HG03521 (cell line): ENCODE data around the gene AKAP6.

Experiments used
- ATAC-seq: cut with Tn5 transposase; IDR thresholded peaks from one replicate; pipeline ENCODE4 v1.9.1; 2021; ENCODE audit warnings: mild to moderate bottlenecking, moderate library complexity; ENCODE audit not compliant: unreplicated experiment

AKAP6 gene

DNA sequence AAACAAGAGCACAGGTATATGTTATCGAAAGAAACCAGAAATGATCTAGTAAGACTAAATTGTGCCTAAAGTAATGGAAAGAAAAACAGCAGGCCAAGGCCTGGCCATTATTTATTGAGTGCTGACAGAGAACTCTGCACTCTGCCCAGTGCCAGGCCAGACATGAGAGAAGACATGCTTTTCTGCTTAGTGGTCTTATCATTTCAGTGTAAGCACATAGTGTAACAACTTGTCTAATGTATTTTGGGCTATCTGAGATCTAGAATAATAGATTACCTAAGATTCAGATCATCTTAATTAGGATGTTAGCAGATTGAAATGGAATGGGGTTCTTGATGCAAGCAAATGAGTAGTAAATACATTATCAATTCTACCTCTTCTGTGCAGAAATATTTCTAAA is 278.3 kb downstream of the AKAP6 start:
- ATAC-seq = no peak

DNA sequence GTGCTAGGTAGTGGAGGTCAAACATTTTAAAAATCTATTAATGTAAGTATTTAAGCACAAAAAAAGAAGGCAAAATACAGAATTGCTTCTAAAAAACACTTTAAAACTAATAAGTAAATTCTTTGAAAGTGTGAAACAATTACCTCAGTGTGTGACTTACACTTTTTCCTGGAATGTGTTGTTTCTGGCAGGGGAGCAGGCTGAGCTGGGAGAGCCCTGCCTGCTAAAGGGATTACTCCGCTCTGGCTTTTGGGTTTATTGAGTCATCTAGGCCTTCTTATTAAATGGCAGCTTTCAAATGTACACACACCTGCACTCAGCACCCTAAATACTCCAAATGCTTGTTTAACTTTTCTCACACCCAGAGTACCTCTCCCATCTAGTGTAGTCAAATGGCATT is 279.8 kb downstream of the AKAP6 start:
- ATAC-seq = no peak

DNA sequence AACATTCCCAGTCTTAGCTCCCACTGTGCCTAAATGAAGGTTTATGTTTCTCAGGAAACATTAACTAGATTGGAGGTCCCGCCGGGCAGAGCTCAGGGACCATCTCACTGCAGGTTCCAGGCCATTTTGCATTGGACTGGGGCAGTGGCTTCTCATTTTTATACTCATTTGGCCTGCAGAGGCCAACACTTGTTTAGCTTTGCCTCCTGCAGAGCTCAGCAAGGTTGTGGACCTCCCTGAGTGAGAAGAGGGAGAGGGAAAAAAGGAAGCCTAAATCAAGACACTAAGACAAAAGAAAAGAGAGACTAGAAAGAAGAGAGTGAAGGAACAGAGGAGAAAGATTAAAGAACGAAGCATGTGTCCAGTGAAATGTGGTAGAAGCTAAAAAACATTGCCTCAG is 280.3 kb downstream of the AKAP6 start:
- no peak for ATAC-seq

DNA sequence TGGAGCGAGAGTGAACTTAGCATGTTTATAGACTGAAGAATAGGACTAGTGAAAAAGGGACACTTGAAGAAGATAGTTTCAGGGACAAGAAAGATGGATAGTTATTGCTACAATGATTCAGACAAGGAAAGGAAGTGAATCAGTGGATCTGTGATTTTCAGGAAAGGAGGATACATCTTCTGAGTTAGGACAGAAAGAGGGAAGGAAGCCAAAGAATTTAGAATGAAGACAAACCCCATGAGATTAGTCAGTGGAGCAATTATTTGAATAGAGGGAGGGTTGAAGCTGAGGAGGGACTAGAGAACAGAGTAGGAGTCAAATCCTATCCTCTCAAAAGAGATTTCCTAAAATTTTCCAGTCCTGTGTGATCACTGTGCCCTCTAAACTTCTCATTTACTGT is 282.7 kb downstream of the AKAP6 start:
- no peak for ATAC-seq

DNA sequence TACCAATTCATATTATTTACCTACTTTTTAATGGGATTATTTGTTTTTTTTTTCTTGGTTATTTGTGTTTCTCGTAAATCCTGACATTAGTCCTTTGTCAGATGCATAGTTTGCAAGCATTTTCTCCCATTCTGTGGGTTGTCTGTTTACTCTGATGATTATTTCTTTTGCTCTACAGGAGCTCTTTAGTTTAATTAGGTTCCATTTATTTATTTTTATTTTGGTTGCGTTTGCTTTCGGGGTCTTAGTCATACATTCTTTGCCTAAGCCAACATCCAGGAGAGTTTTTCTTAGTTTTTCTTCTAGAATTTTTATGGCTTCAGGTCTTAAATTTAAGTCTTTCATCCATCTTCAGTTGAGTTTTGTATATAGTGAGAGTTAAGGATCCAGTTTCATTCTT is 289.9 kb downstream of the AKAP6 start:
- no peak for ATAC-seq

DNA sequence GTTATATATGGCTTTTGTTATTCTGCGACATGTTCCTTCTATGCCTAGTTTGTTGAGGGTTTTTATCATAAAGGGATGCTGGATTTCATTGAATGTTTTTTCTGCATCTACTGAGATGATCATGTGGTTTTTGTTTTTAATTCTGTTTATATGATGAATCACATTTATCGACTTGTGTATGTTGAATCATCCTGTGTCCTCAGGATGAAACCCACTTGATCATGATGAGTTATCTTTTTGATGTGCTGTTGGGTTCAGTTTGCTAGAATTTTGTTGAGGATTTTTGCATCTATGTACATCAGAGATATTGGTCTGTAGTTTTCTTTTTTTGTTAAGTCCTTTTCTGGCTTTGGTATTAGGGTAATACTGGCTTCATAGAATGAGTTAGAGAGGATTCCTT is 291.2 kb downstream of the AKAP6 start:
- ATAC-seq = no peak

DNA sequence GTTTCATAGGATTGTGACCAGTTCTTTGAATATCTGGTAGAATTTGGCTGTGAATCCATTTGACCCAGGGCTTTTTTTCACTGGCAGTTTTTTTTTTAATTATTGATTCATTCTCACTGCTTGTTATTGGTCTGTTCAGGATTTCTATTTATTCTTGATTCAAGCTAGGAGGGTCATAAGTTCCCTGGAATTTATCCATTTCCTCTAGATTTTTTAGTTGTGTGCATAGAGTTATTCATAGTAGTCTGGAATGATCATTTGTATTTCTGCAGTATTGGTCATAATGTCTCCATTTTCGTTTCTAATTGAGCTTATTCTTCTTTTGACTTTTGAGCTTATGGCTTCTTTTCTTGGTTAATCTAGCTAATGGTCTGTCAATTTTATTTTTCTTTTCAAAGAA is 291.6 kb downstream of the AKAP6 start:
- ATAC-seq = no peak

DNA sequence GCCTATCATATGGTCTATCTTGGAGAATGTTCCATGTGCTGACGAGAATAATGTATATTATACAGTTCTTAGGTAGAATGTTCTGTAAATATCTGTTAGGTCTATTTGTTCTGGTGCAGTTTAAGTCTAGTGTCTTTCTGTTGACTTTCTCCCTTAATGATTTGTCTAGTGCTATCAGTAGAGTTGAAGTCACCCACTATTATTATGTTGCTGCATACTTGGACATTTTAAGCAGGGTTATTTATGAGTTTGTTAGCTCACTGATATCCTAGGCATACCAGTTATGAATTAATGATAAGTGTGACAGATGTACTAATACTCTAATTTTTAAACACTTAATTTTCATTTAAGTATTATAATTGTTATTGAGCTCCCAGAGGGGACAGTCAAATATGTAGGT is 292.5 kb downstream of the AKAP6 start:
- no peak for ATAC-seq

DNA sequence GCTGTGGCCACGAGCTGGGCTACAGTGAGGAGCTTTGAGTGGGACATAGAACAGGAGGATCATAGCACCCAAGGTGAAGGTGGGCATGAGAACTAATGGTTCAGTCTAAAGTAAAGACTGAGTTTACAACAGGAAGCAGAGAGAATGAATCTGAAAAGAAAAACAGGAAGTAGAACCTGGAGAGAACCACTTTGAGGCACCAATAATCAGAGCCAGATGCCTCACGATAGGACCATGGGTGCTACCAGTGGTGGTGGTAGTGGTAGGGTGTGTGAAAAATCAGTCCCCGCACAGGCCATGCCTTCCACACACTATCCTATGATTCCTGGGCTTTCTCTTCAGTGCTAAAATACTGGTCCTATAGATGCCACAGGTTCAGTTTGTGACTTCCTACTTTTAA is 293.6 kb downstream of the AKAP6 start:
- ATAC-seq = no peak

DNA sequence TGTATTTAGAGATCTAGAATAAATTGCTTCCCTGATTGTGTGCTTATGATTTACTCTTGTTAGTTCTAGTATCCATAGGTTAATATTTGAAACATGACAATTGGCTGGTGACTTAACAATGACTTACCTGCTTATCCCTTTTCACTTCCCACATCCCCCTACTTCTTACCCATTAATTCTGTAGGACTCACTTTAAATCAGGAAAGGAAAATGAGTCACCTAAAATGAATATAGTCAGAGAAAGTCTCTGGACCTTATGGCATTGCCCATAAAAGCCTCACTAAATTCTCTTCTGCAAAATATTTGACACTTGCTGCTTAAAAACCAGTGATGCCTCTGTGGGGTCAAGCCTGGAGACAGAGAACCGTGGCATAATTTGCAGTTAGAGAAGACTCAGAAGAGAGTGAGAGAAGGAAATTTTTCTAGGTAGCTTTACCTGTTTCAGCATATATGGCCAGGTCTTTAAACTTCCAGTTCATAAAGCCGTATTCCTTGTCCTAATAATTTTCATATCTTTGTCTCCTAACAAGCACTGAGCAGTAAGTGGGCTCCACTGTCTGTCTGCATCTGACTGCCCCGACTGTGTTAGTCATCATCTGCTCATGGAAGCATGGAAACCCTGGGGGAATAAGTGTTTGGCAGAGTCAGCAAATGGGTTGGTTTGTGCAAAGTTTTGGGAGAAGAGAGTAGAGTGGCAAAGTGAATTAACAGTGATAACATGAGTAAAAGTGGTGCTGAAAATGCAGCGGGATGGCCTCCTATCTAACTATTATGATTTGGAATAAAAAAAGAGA is 294.4 kb downstream of the AKAP6 start:
- no peak for ATAC-seq

DNA sequence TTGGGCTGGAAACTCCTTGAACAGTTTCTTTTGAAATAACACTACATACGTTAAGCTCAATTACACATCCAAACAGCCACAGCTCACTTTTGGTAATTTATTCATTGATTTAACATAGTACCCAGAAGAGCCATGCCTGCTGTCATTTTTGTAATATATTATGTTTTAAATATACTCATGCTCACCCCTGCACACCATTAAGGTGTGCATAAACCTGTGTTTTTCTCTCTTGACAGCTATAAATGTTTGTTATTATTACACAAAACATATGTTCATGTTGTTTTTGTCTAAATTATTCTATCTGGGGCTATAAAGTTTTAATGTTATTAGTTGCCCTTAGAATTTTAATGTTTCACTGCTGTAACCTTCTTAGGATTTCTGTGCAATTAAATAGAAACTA is 296.1 kb downstream of the AKAP6 start:
- ATAC-seq = no peak

DNA sequence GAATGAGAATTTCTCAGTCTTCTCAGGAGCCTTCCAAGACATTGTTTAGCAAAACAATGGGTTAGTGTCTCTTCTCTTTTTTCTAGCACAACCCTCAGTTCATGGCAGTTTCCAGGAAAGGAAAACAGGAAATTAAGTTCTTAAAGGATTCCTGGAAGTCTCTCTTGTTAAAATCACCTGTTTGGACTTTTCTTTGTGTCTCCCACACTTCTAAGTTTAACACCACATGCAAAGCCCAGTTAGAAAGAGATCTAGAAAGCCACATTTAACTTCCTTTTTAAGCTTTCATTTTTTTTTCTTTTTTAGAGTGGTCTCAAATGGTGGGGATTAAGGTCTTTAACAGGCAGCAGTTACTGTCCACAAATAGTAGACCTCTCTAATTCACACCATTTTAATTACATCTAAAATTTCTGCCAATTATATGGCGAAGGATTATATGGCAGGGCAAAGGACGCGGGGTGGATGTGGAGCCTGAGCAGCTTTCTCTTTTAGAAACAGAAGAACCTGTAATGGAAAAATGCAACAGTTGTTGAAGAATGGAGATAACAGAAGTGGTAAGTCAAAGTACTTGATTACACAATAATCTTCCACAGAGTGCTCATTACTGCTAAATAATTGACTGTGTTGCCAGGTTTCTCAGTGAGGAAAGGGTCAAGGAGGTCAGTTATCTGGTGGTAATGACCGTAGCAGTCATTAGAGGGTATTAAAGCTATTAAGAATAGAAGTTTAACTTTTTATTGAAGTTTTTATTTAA is 298.6 kb downstream of the AKAP6 start:
- ATAC-seq = no peak

DNA sequence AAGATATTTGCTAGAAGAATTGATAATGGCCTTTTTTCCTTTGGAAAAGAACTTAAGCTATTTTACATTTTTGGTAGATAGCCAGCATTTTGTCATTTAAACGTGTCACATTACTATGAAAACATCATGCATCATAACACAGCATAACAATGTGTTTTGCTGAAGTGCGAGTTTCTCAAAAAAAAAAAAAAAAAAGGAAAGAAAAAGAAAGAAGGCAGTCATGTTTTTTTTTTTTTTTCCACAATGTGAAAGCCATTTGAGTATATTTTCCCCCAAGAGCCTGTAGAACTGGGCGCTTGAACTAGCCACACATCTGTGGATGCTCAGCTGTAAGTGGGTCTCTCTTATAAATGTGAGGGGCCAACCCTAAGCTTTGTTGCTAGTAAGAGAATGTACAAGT is 300.1 kb downstream of the AKAP6 start:
- no peak for ATAC-seq

DNA sequence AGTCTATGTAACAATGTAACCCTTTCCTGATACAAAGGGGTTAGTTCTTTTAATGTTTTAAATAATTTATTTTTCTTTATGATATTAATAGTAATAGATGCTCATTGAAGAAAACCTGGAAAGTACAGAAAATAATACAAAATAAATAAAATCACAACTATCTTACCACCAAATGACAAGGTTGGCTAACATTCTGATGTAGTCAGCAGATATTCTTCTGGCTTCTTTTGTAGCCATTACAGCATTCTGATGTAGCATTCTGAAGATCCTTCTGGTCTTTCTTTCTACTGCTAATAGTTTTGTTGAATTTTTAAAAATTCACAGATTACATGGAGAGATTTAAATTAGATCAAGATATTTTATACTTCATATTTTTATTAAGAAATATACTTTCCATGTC is 301.6 kb downstream of the AKAP6 start:
- no peak for ATAC-seq

DNA sequence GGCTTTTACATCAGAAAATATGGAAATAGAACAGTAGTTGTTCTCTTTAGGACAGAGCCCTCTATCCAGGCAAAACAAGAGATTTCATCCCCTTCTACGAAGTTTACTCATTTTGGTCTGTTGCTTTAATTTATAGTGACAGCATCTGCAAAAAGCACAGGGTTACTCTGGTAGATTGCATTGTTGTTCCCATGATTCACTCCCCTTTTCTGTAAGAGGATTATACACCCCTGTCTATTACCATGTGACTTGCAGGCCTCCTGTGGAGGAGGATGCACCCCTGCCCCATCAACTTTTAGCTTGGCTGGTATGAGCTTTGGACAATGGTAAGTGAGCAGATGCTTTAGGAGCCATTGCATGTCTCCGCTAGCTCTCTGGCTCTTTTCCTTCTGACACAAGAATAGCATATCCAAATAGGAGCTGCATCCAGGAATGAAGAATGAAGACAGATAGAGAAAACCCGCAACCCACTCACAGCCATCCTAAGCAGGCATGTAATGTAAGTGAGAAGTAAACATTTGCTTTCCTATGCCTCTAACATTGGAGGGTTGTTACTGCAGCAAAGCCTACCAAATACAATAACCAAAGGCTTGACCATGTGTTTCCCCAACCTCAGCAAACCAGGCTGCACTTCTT is 304.2 kb downstream of the AKAP6 start:
- no peak for ATAC-seq

DNA sequence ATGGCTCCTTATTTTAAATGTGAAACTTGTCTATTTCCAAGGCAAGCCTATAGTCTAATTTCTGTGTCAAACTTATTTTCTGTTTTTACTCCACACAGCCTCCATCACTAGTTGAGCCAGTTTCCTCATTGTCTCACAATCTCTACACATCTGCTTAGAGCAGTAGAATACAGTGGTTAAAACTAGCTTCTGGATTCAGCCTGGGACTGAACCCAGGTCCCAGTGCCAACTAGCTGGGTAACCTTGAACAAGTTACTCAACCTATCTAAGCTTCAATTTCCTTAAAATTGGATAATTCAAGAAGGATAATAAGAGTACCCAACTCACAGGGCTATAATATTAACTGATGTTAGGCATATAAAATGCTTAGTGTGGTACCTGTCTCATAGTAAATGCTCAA is 304.8 kb downstream of the AKAP6 start:
- ATAC-seq = no peak

DNA sequence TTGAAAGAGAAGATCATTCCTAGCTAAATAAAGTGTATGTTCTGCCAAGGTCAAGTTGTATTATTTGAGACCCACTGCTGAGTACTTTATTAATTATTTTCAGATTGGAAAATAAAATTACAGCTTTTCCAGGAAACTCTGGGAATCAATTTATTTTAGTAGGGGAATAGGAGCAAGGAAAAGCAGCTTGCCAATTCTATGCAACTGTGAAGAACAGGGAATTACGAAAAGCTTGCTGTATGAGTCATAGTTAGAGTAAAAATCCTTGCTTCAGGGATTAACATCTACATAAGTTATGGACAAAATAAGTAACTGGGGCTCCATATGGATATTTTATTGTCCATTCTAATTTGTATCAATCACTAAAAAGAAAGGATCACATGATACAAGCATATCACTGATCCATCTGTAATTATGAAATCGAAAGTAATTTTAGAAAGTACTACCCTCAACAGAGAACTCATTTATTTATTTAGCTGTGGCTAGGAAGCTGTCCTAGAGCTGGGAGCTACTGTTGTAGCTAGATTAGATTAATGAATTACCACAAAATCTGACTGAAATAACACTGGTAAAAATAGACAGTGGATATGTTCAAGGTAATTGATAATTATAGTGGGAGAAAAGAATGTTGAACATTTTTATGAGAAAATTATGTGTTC is 306.1 kb downstream of the AKAP6 start:
- ATAC-seq = no peak

DNA sequence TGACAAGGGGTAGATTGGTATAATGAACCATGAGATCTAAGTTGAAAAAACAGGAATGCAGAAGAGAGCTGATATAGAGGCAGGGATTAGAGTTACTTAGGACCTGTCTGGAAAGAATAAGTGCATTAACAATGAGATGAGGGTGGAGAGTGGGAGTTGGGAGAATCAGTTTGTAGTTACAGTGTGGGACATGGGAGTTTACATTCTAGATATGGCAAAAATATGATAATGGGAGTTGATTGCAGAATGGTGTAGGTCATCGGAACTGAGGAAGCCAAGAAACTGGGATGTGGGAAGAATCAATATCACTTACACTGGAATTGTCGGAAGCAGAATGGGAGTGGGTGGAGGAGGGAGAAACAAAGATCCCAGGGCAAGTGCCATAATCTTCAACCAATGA is 308.5 kb downstream of the AKAP6 start:
- ATAC-seq = no peak

DNA sequence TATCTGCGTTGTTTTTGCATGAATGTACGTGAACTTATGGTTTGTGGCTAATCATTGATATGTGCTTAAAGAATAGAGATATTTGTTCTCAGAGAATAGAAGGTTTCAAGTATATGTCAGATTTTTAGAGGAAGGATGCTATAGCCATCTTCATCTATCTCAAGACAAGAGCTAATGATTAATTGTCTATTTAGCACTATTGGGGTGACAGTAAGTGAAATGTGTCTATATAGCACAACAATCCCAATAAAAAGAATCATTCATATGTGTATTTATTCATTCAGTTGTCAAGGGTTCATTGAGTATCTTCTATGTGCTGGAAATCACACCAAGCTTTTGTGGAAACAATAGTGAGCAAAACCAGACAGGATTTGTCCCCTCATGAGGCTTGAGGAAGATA is 310.1 kb downstream of the AKAP6 start:
- ATAC-seq = no peak

DNA sequence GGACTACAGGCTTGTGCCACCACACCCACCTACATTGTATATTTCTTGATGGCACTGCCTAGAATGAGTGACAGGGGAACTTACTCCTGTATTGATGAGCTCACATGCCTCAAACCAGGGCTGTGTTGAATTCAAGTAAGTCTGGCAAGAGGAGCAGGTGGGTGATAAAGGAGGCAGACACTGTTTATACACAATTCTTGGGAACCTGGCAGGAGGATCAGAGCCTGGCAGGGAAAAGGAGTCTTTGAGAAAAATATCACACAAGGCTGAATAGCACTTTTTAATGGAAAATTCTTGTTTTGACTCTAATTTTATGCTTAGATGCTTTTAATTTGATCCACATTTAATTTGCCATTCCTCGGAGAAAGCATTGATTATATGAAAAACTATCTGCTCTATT is 316.5 kb downstream of the AKAP6 start:
- ATAC-seq = no peak

DNA sequence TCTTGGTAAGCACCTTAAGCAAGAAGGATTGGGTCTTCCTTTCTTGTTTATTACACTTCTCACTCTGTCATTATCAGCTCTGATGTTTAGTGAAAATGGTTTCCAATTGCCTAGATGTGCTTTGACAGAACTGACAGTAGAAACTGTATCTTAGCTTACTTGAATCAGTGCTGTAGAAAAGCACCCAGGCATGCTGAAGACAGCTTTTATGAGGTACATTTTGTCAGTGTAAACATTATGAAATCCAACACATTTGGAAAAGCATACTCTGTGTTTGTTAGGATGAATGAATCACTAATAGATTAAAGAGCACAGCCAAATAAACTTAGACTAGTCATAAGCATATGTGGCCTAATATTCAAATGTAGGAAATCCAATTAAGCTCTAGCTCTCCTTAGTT is 319.3 kb downstream of the AKAP6 start:
- no peak for ATAC-seq

DNA sequence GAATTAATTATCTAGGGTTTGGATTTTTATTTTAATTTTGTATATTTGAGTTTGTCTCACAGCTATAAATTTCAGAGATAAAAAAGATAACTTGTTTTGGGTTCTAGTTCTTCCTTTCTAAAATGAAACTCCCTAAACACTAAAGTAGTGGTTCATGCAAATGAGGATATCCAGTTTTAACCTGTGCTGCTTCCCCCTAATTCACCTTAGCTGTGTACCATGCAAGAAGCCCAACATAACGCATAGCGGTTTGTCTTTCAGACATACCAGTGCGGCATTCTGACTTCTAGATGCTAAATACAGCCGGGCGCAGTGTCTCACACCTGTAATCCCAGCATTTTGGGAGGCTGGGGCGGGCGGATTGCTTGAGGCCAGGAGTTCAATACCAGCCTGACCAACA is 320.9 kb downstream of the AKAP6 start:
- ATAC-seq = no peak
